HEK293 (cell line): ENCODE data around the gene SH3BP1.
A peak's percentile ranks its signal among the peaks of the same experiment; 100 is the strongest.

Experiments used
- KLF7 ChIP-seq: fragments of 450-650 bp; formaldehyde crosslinking; IDR thresholded peaks from 2 replicates; pipeline ENCODE4 v1.5.1; 2016; ENCODE audit warnings: missing biosample characterization, missing genetic modification characterization, borderline replicate concordance
- PBX3 ChIP-seq: sonication (generic); formaldehyde crosslinking; IDR thresholded peaks from 2 replicates; pipeline ENCODE4 v1.8.1; 2022; ENCODE audit warnings: mild to moderate bottlenecking, moderate library complexity, missing genetic modification reagents
- REST ChIP-seq: fragments of 450-650 bp; formaldehyde crosslinking; IDR thresholded peaks from 2 replicates; pipeline ENCODE4 v1.5.1; 2016; ENCODE audit warnings: missing biosample characterization, missing genetic modification characterization
- SALL2 ChIP-seq: fragments of 450-650 bp; formaldehyde crosslinking; IDR thresholded peaks from 2 replicates; pipeline ENCODE4 v1.5.0; 2017; ENCODE audit warnings: missing biosample characterization, mild to moderate bottlenecking, missing genetic modification characterization, borderline replicate concordance
- SP2 ChIP-seq: fragments of 450-650 bp; formaldehyde crosslinking; IDR thresholded peaks from 2 replicates; pipeline ENCODE4 v1.5.1; 2016; ENCODE audit warnings: missing biosample characterization, missing genetic modification characterization
- SP3 ChIP-seq: fragments of 450-650 bp; formaldehyde crosslinking; IDR thresholded peaks from 2 replicates; pipeline ENCODE4 v1.5.1; 2016; ENCODE audit warnings: missing biosample characterization, missing genetic modification characterization
- TRIM28 ChIP-seq: IDR thresholded peaks from 2 replicates; pipeline ENCODE4 v1.6.1; 2011; ENCODE audit warnings: low read length, control low read depth, borderline replicate concordance
- ZIC2 ChIP-seq: fragments of 450-650 bp; formaldehyde crosslinking; IDR thresholded peaks from 2 replicates; pipeline ENCODE4 v1.5.1; 2016; ENCODE audit warnings: missing biosample characterization, missing genetic modification characterization
- ZNF133 ChIP-seq: fragments of 450-650 bp; formaldehyde crosslinking; IDR thresholded peaks from 2 replicates; pipeline ENCODE4 v1.5.1; 2016; ENCODE audit warnings: missing biosample characterization, missing genetic modification characterization
- ZNF184 ChIP-seq: fragments of 450-650 bp; IDR thresholded peaks from 2 replicates; pipeline ENCODE4 v1.5.1; 2018; ENCODE audit warnings: missing biosample characterization, mild to moderate bottlenecking, missing genetic modification characterization
- ZNF211 ChIP-seq: fragments of 450-650 bp; formaldehyde crosslinking; IDR thresholded peaks from 2 replicates; pipeline ENCODE4 v1.5.1; 2016; ENCODE audit warnings: low read depth, missing biosample characterization, missing genetic modification characterization
- ZNF24 ChIP-seq: fragments of 450-650 bp; formaldehyde crosslinking; IDR thresholded peaks from 2 replicates; pipeline ENCODE4 v1.5.1; 2016; ENCODE audit warnings: missing biosample characterization, missing genetic modification characterization
- ZNF416 ChIP-seq: fragments of 450-650 bp; formaldehyde crosslinking; IDR thresholded peaks from 2 replicates; pipeline ENCODE4 v1.5.1; 2016; ENCODE audit warnings: missing biosample characterization, missing genetic modification characterization
- ZNF529 ChIP-seq: fragments of 450-650 bp; formaldehyde crosslinking; IDR thresholded peaks from 2 replicates; pipeline ENCODE4 v1.5.1; 2017; ENCODE audit warnings: missing genetic modification characterization, missing biosample characterization; ENCODE audit not compliant: insufficient replicate concordance
- ZNF580 ChIP-seq: fragments of 450-650 bp; formaldehyde crosslinking; IDR thresholded peaks from 2 replicates; pipeline ENCODE4 v1.5.1; 2016; ENCODE audit warnings: missing biosample characterization, missing genetic modification characterization
- ZNF768 ChIP-seq: fragments of 450-650 bp; formaldehyde crosslinking; IDR thresholded peaks from 2 replicates; pipeline ENCODE4 v1.5.1; 2018; ENCODE audit warnings: missing biosample characterization, mild to moderate bottlenecking, missing genetic modification characterization
- ZNF792 ChIP-seq: fragments of 450-650 bp; formaldehyde crosslinking; IDR thresholded peaks from 2 replicates; pipeline ENCODE4 v1.5.1; 2016; ENCODE audit warnings: missing biosample characterization, missing genetic modification characterization
- TF ChIP-seq, protein P1 (sequence below): fragments of 450-650 bp; formaldehyde crosslinking; IDR thresholded peaks from 2 replicates; pipeline ENCODE4 v1.5.1; 2016; ENCODE audit warnings: missing biosample characterization, missing genetic modification characterization
- TF ChIP-seq, protein P2 (sequence below): fragments of 450-650 bp; formaldehyde crosslinking; IDR thresholded peaks from 2 replicates; pipeline ENCODE4 v1.5.1; 2016; ENCODE audit warnings: missing biosample characterization, missing genetic modification characterization
- TF ChIP-seq, protein P3 (sequence below): fragments of 450-650 bp; formaldehyde crosslinking; conservative IDR thresholded peaks from 2 replicates; pipeline ENCODE4 v1.5.1; 2016; ENCODE audit warnings: low read depth, missing biosample characterization, missing genetic modification characterization
- TF ChIP-seq, protein P4 (sequence below): fragments of 450-650 bp; formaldehyde crosslinking; IDR thresholded peaks from 2 replicates; pipeline ENCODE4 v1.5.1; 2016; ENCODE audit warnings: missing biosample characterization, missing genetic modification characterization

SH3BP1 gene

DNA sequence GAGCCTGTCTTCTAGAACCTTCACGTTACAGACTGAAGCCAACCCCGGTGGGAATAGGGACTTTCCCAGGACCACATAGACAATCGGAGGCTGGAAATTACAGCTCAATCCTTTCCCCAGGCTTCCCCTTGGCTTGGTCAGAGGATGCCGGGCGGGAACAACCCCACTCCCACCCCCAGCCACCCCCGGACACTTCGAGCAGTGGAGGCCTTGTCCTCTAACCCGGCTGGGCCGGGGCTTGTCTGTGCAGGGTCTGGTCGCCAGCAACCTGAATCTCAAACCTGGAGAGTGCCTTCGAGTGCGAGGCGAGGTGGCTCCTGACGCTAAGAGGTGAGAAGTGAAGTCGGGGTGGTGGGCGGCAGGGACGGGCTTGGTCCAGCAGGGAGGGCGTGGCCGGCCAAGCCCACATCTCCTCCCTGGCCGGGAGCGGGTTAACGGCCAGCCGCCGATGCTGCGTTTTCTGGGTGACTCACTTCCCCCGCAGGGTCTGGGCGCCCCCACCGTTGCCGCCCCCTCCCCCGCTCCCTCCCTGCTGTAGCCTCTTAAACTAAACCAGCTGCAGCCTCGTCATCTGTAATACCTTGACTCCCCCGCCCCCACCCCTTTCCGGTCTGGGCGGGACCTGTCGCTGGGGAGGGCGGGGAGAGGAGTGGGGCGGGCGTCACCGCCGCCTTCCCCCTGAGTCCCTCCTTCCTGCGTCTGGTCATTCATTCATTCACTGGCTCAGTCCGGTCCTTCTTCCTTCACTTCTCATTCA, 37.4 kb downstream of the SH3BP1 start (continued):
- no peak for TF ChIP-seq ZNF768 (tag by site-specific recombination)
- TF ChIP-seq KLF7 = peak; percentile 78; the same call in 1 of the 2 replicates
- TF ChIP-seq, protein P1, sequence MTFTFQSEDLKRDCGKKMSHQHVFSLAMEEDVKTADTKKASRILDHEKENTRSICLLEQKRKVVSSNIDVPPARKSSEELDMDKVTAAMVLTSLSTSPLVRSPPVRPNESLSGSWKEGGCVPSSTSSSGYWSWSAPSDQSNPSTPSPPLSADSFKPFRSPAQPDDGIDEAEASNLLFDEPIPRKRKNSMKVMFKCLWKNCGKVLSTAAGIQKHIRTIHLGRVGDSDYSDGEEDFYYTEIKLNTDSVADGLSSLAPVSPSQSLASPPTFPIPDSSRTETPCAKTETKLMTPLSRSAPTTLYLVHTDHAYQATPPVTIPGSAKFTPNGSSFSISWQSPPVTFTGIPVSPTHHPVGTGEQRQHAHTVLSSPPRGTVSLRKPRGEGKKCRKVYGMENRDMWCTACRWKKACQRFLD (tag by site-specific recombination) = no peak
- TF ChIP-seq REST (tag by site-specific recombination) = no peak
- peak; percentile 94 for TF ChIP-seq SP3
- peak; percentile 100 for TF ChIP-seq ZNF24 (tag by site-specific recombination)
- TF ChIP-seq, protein P2, sequence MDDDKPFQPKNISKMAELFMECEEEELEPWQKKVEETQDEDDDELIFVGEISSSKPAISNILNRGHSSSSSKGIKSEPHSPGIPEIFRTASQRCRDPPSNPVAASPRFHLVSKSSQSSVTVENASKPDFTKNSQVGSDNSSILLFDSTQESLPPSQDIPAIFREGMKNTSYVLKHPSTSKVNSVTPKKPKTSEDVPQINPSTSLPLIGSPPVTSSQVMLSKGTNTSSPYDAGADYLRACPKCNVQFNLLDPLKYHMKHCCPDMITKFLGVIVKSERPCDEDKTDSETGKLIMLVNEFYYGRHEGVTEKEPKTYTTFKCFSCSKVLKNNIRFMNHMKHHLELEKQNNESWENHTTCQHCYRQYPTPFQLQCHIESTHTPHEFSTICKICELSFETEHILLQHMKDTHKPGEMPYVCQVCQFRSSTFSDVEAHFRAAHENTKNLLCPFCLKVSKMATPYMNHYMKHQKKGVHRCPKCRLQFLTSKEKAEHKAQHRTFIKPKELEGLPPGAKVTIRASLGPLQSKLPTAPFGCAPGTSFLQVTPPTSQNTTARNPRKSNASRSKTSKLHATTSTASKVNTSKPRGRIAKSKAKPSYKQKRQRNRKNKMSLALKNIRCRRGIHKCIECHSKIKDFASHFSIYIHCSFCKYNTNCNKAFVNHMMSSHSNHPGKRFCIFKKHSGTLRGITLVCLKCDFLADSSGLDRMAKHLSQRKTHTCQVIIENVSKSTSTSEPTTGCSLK (tag by site-specific recombination) = no peak
- TF ChIP-seq ZNF792 (tag by site-specific recombination) = no peak
- no peak for TF ChIP-seq ZNF529 (tag by site-specific recombination)
- peak; percentile 88 for TF ChIP-seq SP2 (tag by site-specific recombination)
- TF ChIP-seq, protein P3, sequence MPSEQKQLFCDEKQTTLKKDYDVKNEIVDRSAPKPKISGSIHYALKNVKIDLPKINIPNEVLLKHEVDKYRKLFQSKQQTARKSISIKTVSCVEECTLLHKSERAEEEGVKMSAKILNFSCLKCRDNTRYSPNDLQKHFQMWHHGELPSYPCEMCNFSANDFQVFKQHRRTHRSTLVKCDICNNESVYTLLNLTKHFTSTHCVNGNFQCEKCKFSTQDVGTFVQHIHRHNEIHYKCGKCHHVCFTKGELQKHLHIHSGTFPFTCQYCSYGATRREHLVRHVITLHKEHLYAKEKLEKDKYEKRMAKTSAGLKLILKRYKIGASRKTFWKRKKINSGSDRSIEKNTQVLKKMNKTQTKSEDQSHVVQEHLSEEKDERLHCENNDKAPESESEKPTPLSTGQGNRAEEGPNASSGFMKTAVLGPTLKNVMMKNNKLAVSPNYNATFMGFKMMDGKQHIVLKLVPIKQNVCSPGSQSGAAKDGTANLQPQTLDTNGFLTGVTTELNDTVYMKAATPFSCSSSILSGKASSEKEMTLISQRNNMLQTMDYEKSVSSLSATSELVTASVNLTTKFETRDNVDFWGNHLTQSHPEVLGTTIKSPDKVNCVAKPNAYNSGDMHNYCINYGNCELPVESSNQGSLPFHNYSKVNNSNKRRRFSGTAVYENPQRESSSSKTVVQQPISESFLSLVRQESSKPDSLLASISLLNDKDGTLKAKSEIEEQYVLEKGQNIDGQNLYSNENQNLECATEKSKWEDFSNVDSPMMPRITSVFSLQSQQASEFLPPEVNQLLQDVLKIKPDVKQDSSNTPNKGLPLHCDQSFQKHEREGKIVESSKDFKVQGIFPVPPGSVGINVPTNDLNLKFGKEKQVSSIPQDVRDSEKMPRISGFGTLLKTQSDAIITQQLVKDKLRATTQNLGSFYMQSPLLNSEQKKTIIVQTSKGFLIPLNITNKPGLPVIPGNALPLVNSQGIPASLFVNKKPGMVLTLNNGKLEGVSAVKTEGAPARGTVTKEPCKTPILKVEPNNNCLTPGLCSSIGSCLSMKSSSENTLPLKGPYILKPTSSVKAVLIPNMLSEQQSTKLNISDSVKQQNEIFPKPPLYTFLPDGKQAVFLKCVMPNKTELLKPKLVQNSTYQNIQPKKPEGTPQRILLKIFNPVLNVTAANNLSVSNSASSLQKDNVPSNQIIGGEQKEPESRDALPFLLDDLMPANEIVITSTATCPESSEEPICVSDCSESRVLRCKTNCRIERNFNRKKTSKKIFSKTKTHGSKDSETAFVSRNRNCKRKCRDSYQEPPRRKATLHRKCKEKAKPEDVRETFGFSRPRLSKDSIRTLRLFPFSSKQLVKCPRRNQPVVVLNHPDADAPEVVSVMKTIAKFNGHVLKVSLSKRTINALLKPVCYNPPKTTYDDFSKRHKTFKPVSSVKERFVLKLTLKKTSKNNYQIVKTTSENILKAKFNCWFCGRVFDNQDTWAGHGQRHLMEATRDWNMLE = no peak
- no peak for TF ChIP-seq ZIC2
- no peak for TF ChIP-seq TRIM28
- TF ChIP-seq, protein P4, sequence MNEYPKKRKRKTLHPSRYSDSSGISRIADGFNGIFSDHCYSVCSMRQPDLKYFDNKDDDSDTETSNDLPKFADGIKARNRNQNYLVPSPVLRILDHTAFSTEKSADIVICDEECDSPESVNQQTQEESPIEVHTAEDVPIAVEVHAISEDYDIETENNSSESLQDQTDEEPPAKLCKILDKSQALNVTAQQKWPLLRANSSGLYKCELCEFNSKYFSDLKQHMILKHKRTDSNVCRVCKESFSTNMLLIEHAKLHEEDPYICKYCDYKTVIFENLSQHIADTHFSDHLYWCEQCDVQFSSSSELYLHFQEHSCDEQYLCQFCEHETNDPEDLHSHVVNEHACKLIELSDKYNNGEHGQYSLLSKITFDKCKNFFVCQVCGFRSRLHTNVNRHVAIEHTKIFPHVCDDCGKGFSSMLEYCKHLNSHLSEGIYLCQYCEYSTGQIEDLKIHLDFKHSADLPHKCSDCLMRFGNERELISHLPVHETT (tag by site-specific recombination) = peak; percentile 66
- no peak for TF ChIP-seq PBX3 (CRISPR knock-in tag)
- TF ChIP-seq SALL2 = no peak
- TF ChIP-seq ZNF133 (tag by site-specific recombination) = no peak
- TF ChIP-seq ZNF416 (tag by site-specific recombination) = no peak
- TF ChIP-seq ZNF211 (tag by site-specific recombination) = no peak
- TF ChIP-seq ZNF184 (tag by site-specific recombination) = no peak
- no peak for TF ChIP-seq ZNF580 (tag by site-specific recombination)
